B cell (primary cell): ENCODE results near the gene WDR41.

Source experiments
- CTCF ChIP-seq: fragments of 200-600 bp; IDR thresholded peaks from one replicate; pipeline ENCODE4 v1.8.0; 2022; ENCODE audit warnings: antibody characterized with exemption, mild to moderate bottlenecking
- EZH2 ChIP-seq: IDR thresholded peaks from 2 replicates; pipeline ENCODE4 v1.6.1; 2012; ENCODE audit warnings: borderline replicate concordance, low read depth, mild to moderate bottlenecking, moderate library complexity, low read length; ENCODE audit not compliant: insufficient read depth, poor library complexity, severe bottlenecking

GRCh38 chr5:77425998-77426659 lies 66.0 kb downstream of the WDR41 start:
- TF ChIP-seq CTCF (no peak), EZH2 (no peak)
